ENCODE results near the gene MAP1LC3B2.

The MAP1LC3B2 gene

GRCh38 chr12:116614194-116614915 lies 55.2 kb downstream of the MAP1LC3B2 start:
- DNase-seq (ENCODE audit: low read depth, low spot score), result no peak

DNA sequence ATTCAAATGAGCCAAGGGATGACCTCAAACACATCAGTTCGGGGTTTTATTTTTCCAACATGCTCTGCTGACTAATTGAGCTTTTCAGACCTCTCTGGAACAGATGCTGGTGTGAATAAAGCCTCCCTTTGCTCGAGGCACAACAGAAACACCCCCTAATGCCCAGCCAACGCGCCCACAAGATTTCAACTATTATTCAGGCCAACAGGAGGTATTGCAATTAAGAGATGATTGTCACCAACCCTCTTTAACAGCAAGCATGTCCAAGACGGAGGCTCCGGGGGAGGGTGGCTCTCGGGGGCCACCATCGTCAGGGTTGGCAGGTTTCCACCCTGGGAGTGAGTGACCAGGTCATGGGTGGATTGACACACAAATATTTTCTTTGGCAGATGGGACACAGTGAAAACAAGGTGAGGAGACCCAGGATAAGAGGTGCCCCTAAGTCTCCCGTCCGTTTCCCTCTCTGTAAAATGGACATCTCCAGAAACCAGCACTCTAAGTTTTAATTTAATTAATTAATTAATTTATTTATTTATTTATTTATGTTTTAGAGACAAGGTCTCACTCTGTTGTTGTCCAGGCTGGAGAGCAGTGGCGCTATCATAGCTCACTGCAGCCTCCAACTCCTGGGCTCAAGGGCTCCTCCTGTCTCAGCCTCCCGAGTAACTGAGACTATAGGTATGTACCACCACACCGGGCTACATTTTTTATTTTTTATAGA lies 56.1 kb downstream of the MAP1LC3B2 start:
- no peak for DNase-seq (ENCODE audit: low read depth, low spot score)

GRCh38 chr12:116616536-116617248 lies 57.5 kb downstream of the MAP1LC3B2 start:
- DNase-seq (ENCODE audit: low read depth, low spot score), result no peak

- no peak for DNase-seq (ENCODE audit: low read depth, low spot score)
These were observed 60.1 kb downstream of the MAP1LC3B2 start for GRCh38 chr12:116619246-116619645.

- DNase-seq (ENCODE audit: low read depth, low spot score), result no peak
These were observed 60.9 kb downstream of the MAP1LC3B2 start for GRCh38 chr12:116620124-116620491.

- no peak for DNase-seq (ENCODE audit: low read depth, low spot score)
These were observed 61.5 kb downstream of the MAP1LC3B2 start for GRCh38 chr12:116620492-116621191.

DNA sequence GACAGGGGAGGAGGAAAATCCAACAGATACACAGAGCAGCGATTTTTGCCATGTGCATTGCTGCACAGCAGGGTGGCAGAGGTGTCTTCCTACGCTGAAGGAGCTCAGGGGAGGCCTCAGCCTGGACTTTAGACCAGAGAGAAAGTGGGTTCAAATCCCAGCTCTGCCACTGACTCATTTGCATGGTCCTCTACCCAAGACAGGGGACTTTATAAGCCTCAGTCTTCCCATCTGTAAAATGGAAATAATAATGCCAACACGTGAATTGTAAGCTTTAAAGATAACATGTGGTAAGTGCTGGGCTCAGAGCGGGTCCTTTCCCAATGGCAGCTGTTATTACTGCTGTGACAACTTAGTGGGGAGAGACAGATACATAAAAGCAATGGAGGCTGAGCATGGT lies 62.0 kb downstream of the MAP1LC3B2 start:
- no peak for DNase-seq (ENCODE audit: low read depth, low spot score)

DNA sequence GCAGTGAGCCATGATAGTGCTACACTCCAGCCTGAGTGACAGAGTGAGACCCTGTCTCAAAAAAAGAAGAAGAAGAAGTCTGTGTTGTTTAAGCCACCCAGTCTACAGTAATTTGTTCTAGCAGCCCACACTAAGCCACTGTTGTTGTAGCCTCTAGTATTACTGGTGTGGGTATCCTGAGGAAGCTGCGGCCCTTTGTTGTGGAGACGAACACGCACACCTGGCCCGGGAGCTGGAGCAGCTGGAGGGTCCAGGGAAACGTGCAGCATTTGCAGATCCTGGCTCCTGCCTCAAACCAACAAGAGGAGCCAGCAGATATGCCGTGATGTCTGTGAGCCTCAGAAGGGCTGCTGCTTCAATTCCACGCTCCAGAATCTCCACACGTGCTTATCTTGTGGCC lies 65.3 kb downstream of the MAP1LC3B2 start:
- no peak for DNase-seq (ENCODE audit: low read depth, low spot score)

DNA sequence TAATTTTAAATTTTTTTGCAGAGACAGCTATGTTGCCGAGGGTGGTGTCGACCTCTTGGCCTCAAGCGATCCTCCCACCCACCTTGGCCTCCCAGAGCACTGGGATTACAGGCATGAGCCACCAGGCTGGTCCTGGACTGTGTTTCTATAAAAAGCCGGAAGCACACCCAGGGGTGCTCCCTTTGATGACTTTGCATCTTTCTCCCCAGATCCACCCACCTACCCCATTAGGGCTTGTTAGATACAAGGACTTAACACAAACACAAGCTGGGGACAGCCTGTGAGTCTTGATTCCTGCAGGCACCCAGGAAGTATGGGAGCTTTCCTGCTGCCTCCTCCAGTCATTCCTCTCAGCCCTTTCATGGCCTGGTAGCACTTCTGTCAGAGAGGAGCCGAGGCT lies 67.0 kb downstream of the MAP1LC3B2 start:
- no peak for DNase-seq (ENCODE audit: low read depth, low spot score)

Measured in iPS DF 19.7 (cell line).